Naive B cell (primary cell): ENCODE results near the gene GGTLC2. TPM values are rescaled to one million over a fixed set of nuclear protein-coding genes. Genes with fewer than 3 reads are reported as not detected.
"Not testable (repeated sequence)": the region's sequence is repeated elsewhere in the genome, so short reads cannot be mapped to it uniquely, and the experiment has no call there.

Source experiments
- ATAC-seq, 2 donors: fragments of 150-1000 bp; cut with Tn5 transposase; 2 replicates each; pipeline ENCODE4 v1.10.0; 2021; ENCODE audit warnings: low read depth in 2 of 2, mild to moderate bottlenecking in 2 of 2, moderate library complexity in 2 of 2
- DNase-seq: peaks from one replicate; pipeline ENCODE4 v3.0.0; 2022
- H3K27ac Mint-ChIP-seq, 6 donors: one replicate each; pipeline ENCODE4 v1.8.0; 2020 to 2022; ENCODE audit warnings: mild to moderate bottlenecking in 6 of 6, mixed read lengths in 6 of 6, moderate library complexity in 5 of 6, inconsistent platforms in 2 of 6
- H3K27me3 Mint-ChIP-seq, 3 donors: one replicate each; pipeline ENCODE4 v1.8.0; 2021 to 2022; ENCODE audit warnings: mixed read lengths in 3 of 3, mild to moderate bottlenecking in 1 of 3
- H3K36me3 Mint-ChIP-seq, 2 donors: one replicate each; pipeline ENCODE4 v1.8.0; 2020 to 2022; ENCODE audit warnings: mixed read lengths in 2 of 2, inconsistent platforms in 1 of 2, mild to moderate bottlenecking in 1 of 2
- H3K4me1 Mint-ChIP-seq, 3 donors: one replicate each; pipeline ENCODE4 v1.8.0; 2020 to 2022; ENCODE audit warnings: mixed read lengths in 3 of 3, inconsistent platforms in 1 of 3, mild to moderate bottlenecking in 1 of 3, moderate library complexity in 1 of 3
- H3K4me3 Mint-ChIP-seq, 8 donors: one replicate each; pipeline ENCODE4 v1.8.0; 2020 to 2022; ENCODE audit warnings: mild to moderate bottlenecking in 8 of 8, mixed read lengths in 8 of 8, moderate library complexity in 8 of 8, inconsistent platforms in 2 of 8
- H3K9me3 Mint-ChIP-seq, 7 donors: one replicate each; pipeline ENCODE4 v1.8.0; 2020 to 2022; ENCODE audit warnings: mixed read lengths in 7 of 7, mild to moderate bottlenecking in 5 of 7, inconsistent platforms in 2 of 7, moderate library complexity in 1 of 7
- polyA plus RNA-seq, 6 donors: library from polyadenylated mRNA; unstranded; fragments of 300-500 nt; fragmentation: Illumina TruSeq; gene quantifications; one replicate each; pipeline ENCODE4 v1.2.3, GENCODE V29; 2021; ENCODE audit warnings: low read depth in 6 of 6

GGTLC2 gene
- polyA plus RNA-seq, 6 donors from 2014 or later, result not detected

- H3K27me3 Mint-ChIP-seq, result not testable (repeated sequence)
These were observed 4.6 kb downstream of the GGTLC2 start for GRCh38 chr22:22648863-22649536.

GRCh38 chr22:22649761-22650160, 5.3 kb downstream of the GGTLC2 start:
- DNase-seq, H3K36me3 Mint-ChIP-seq, ATAC-seq, H3K27ac Mint-ChIP-seq, H3K27me3 Mint-ChIP-seq, H3K9me3 Mint-ChIP-seq, H3K4me3 Mint-ChIP-seq: not testable (repeated sequence)
- peaks cover 11 to 25% (median 21%) of the 10 kb centered on the region in 3 donors for H3K4me1 Mint-ChIP-seq

More at GRCh38 chr22:22648863-22649536, 4.6 kb downstream of the GGTLC2 start:
- not testable (repeated sequence) for DNase-seq, H3K4me3 Mint-ChIP-seq, ATAC-seq, H3K36me3 Mint-ChIP-seq, H3K9me3 Mint-ChIP-seq
- Mint-ChIP-seq H3K4me1 (peaks cover 11 to 18% (median 15%) of the 10 kb centered on the region in 3 donors), H3K27ac (peak overlapping the region in 3 of 6 donors; percentile 47 to 65 (median 60))

GRCh38 chr22:22650398-22650797, 6.0 kb downstream of the GGTLC2 start:
- H3K4me3 Mint-ChIP-seq, ATAC-seq, H3K27me3 Mint-ChIP-seq, H3K36me3 Mint-ChIP-seq, H3K9me3 Mint-ChIP-seq, DNase-seq, H3K27ac Mint-ChIP-seq: not testable (repeated sequence)
- peaks cover 11 to 29% (median 28%) of the 10 kb centered on the region in 3 donors for H3K4me1 Mint-ChIP-seq

- DNase-seq, H3K27ac Mint-ChIP-seq, ATAC-seq, H3K9me3 Mint-ChIP-seq, H3K27me3 Mint-ChIP-seq, H3K36me3 Mint-ChIP-seq, H3K4me3 Mint-ChIP-seq: not testable (repeated sequence)
- peaks cover 11 to 33% (median 29%) of the 10 kb centered on the region in 3 donors for H3K4me1 Mint-ChIP-seq
These were observed 6.5 kb downstream of the GGTLC2 start for GRCh38 chr22:22650803-22651515.

- Mint-ChIP-seq H3K27ac (peak overlapping the region in 2 of 6 donors; percentile 13 to 77), H3K4me1 (peaks cover 14 to 33% (median 29%) of the 10 kb centered on the region in 3 donors), H3K4me3 (peak overlapping the region in 1 of 8 donors; percentile 47)
- not testable (repeated sequence) for H3K27me3 Mint-ChIP-seq, ATAC-seq, H3K9me3 Mint-ChIP-seq, DNase-seq, H3K36me3 Mint-ChIP-seq
These were observed 7.2 kb downstream of the GGTLC2 start for GRCh38 chr22:22651593-22651992.

- H3K4me3 Mint-ChIP-seq, result peak overlapping the region in 1 of 8 donors; percentile 35
- not testable (repeated sequence) for DNase-seq, H3K9me3 Mint-ChIP-seq, H3K27me3 Mint-ChIP-seq, H3K36me3 Mint-ChIP-seq, ATAC-seq
- H3K4me1 Mint-ChIP-seq, result peaks cover 15 to 33% (median 29%) of the 10 kb centered on the region in 3 donors
- H3K27ac Mint-ChIP-seq, result peak overlapping the region in 3 of 6 donors; percentile 13 to 80 (median 50)
These were observed 7.7 kb downstream of the GGTLC2 start for GRCh38 chr22:22652102-22652501.

GRCh38 chr22:22652573-22652972, 8.2 kb downstream of the GGTLC2 start:
- peak overlapping the region in 1 of 6 donors; percentile 80 for H3K27ac Mint-ChIP-seq
- H3K9me3 Mint-ChIP-seq, ATAC-seq, H3K27me3 Mint-ChIP-seq, DNase-seq, H3K36me3 Mint-ChIP-seq: not testable (repeated sequence)
- peaks cover 15 to 33% (median 29%) of the 10 kb centered on the region in 3 donors for H3K4me1 Mint-ChIP-seq
- H3K4me3 Mint-ChIP-seq, result peak overlapping the region in 4 of 8 donors; percentile 35 to 70 (median 53)

GRCh38 chr22:22653677-22654381, 9.4 kb downstream of the GGTLC2 start:
- Mint-ChIP-seq H3K27ac (peak overlapping the region in 3 of 6 donors; percentile 39 to 79 (median 72)), H3K4me3 (peak overlapping the region in 6 of 8 donors; percentile 32 to 79 (median 57)), H3K4me1 (peaks cover 15 to 33% (median 29%) of the 10 kb centered on the region in 3 donors)
- peak; percentile 26 for DNase-seq
- not testable (repeated sequence) for H3K27me3 Mint-ChIP-seq, ATAC-seq, H3K36me3 Mint-ChIP-seq, H3K9me3 Mint-ChIP-seq

- peak overlapping the region in 5 of 6 donors; percentile 9 to 87 (median 70) for H3K27ac Mint-ChIP-seq
- DNase-seq, result no peak
- ATAC-seq, result no peak
- peak overlapping the region in 1 of 8 donors; percentile 14 for H3K4me3 Mint-ChIP-seq
- H3K4me1 Mint-ChIP-seq, result peaks cover 15 to 33% (median 29%) of the 10 kb centered on the region in 3 donors
- no peaks in the 10 kb centered on the region for H3K36me3 Mint-ChIP-seq
- no peaks in the 10 kb centered on the region for H3K27me3 Mint-ChIP-seq
- no peaks in the 10 kb centered on the region for H3K9me3 Mint-ChIP-seq
These were observed 11.3 kb downstream of the GGTLC2 start for GRCh38 chr22:22655452-22656290.

GRCh38 chr22:22657712-22658111, 13.3 kb downstream of the GGTLC2 start:
- no peak overlapping the region for H3K4me3 Mint-ChIP-seq

GRCh38 chr22:22661275-22661674, 16.9 kb downstream of the GGTLC2 start:
- Mint-ChIP-seq H3K36me3 (no peaks in the 10 kb centered on the region), H3K27ac (no peak overlapping the region), H3K27me3 (peaks cover 0 to 4% (median 0%) of the 10 kb centered on the region in 3 donors), H3K4me3 (no peak overlapping the region), H3K9me3 (no peaks in the 10 kb centered on the region), H3K4me1 (peaks cover 1 to 4% (median 2%) of the 10 kb centered on the region in 3 donors)
- DNase-seq, result no peak
- ATAC-seq, result no peak

More at GRCh38 chr22:22657712-22658111, 13.3 kb downstream of the GGTLC2 start:
- no peak for ATAC-seq
- Mint-ChIP-seq H3K9me3 (no peaks in the 10 kb centered on the region), H3K27ac (no peak overlapping the region), H3K27me3 (peaks cover 0 to 4% (median 0%) of the 10 kb centered on the region in 3 donors), H3K36me3 (no peaks in the 10 kb centered on the region), H3K4me1 (peaks cover 8 to 24% (median 17%) of the 10 kb centered on the region in 3 donors)
- no peak for DNase-seq

- no peak overlapping the region for H3K4me3 Mint-ChIP-seq
- peaks cover 0 to 4% (median 0%) of the 10 kb centered on the region in 3 donors for H3K27me3 Mint-ChIP-seq
- H3K4me1 Mint-ChIP-seq, result peaks cover 3 to 6% (median 6%) of the 10 kb centered on the region in 3 donors
- ATAC-seq (no peak), DNase-seq (no peak)
- H3K27ac Mint-ChIP-seq, result peak overlapping the region in 1 of 6 donors; percentile 18
- no peaks in the 10 kb centered on the region for H3K9me3 Mint-ChIP-seq
- H3K36me3 Mint-ChIP-seq, result no peaks in the 10 kb centered on the region
These were observed 17.7 kb downstream of the GGTLC2 start for GRCh38 chr22:22662095-22662494.
